ENCODE results near the gene TNS4. TPM values are rescaled to one million over a fixed set of nuclear protein-coding genes. Genes with fewer than 3 reads are reported as not detected.

Gene TNS4
- total RNA-seq, 4 donors from 2014 or later, result 34.6 to 104 (median 71.1) TPM

GRCh38 chr17:40471846-40472732, 29.3 kb downstream of the TNS4 start:
- TF ChIP-seq POLR2A (IDR thresholded peaks at IDR 0.05) (no peak), CTCF (IDR thresholded peaks at IDR 0.05) (no peak)
- no peak for DNase-seq
- Histone ChIP-seq H3K36me3 (peaks cover 0 to 6% (median 0%) of the 10 kb centered on the region in 3 donors), H3K4me1 (peaks cover 6 to 63% (median 24%) of the 10 kb centered on the region in 3 donors), H3K27ac (peak overlapping the region; percentile 26 to 74 (median 58)), H3K27me3 (peaks cover 0 to 2% (median 0%) of the 10 kb centered on the region in 4 donors), H3K9me3 (no peaks in the 10 kb centered on the region), H3K4me3 (no peak overlapping the region)
- intact Hi-C loops (cut with DNase I), result no loop called here
- WGBS, 2 donors, result 46 to 53% methylated on average over 5 to 6 of the region's 6 CpGs

- no peak for DNase-seq
- Histone ChIP-seq H3K4me3 (no peak overlapping the region), H3K27ac (peak overlapping the region; percentile 26 to 74 (median 58))
Measured at GRCh38 chr17:40470932-40471828, 30.2 kb downstream of the TNS4 start.

GRCh38 chr17:40469805-40470675, 31.4 kb downstream of the TNS4 start:
- no peak overlapping the region for H3K27ac ChIP-seq
- H3K4me3 ChIP-seq, result no peak overlapping the region
- WGBS, 2 donors, result 69 to 72% methylated on average over 4 of the region's 4 CpGs
- H3K4me1 ChIP-seq, result peaks cover 0 to 42% (median 18%) of the 10 kb centered on the region in 3 donors
- H3K27me3 ChIP-seq, result peaks cover 0 to 7% (median 0%) of the 10 kb centered on the region in 4 donors
- no peaks in the 10 kb centered on the region for H3K9me3 ChIP-seq
- intact Hi-C loops (cut with DNase I), result no loop called here
- H3K36me3 ChIP-seq, result no peaks in the 10 kb centered on the region
- no peak for DNase-seq
- TF ChIP-seq CTCF (IDR thresholded peaks at IDR 0.05) (no peak), POLR2A (IDR thresholded peaks at IDR 0.05) (no peak)

More at GRCh38 chr17:40470932-40471828, 30.2 kb downstream of the TNS4 start:
- Histone ChIP-seq H3K9me3 (no peaks in the 10 kb centered on the region), H3K36me3 (no peaks in the 10 kb centered on the region), H3K27me3 (peaks cover 0 to 4% (median 0%) of the 10 kb centered on the region in 4 donors), H3K4me1 (peaks cover 6 to 54% (median 24%) of the 10 kb centered on the region in 3 donors)
- intact Hi-C loops (cut with DNase I), result no loop called here
- TF ChIP-seq POLR2A (IDR thresholded peaks at IDR 0.05) (no peak), CTCF (IDR thresholded peaks at IDR 0.05) (no peak)
- WGBS, 2 donors, result 54 to 57% methylated on average over 12 to 17 of the region's 17 CpGs

- 93 to 97% methylated on average over 7 of the region's 7 CpGs for WGBS, 2 donors
- intact Hi-C loops (cut with DNase I), result no loop called here
- H3K9me3 ChIP-seq, result no peaks in the 10 kb centered on the region
- H3K27me3 ChIP-seq, result peaks cover 0 to 7% (median 0%) of the 10 kb centered on the region in 4 donors
- H3K4me3 ChIP-seq, result no peak overlapping the region
- H3K27ac ChIP-seq, result no peak overlapping the region
- no peaks in the 10 kb centered on the region for H3K36me3 ChIP-seq
- peaks cover 0 to 31% (median 15%) of the 10 kb centered on the region in 3 donors for H3K4me1 ChIP-seq
- TF ChIP-seq POLR2A (IDR thresholded peaks at IDR 0.05) (no peak), CTCF (IDR thresholded peaks at IDR 0.05) (no peak)
- no peak for DNase-seq
Measured at GRCh38 chr17:40468560-40468959, 32.9 kb downstream of the TNS4 start.

All from esophagus squamous epithelium (tissue), 5 donors.